Measurements from ENCODE around the gene DPM3. TPM values are rescaled to one million over a fixed set of nuclear protein-coding genes. Genes with fewer than 3 reads are reported as not detected.

Gene DPM3
- total and polyA plus RNA-seq, 2 of the 13 experiments (the other 11 are each of a cell fraction or from before 2014, with no cell fraction given): 23.2 to 53.4 TPM

- 0 out of 2 replicates have a peak, but pooled peaks have one; percentile 11 for TF ChIP-seq ARID4A (CRISPR knock-in tag; IDR thresholded peaks at IDR 0.05; ENCODE audit: borderline replicate concordance)
- 0 out of 2 replicates have a peak, but pooled peaks have one; percentile 4 for TF ChIP-seq NAIF1 (CRISPR knock-in tag; IDR thresholded peaks at IDR 0.05; ENCODE audit: borderline replicate concordance)
- TF ChIP-seq ZGPAT (CRISPR knock-in tag; IDR thresholded peaks at IDR 0.05): no peak
Observed at GRCh38 chr1:155131856-155132255, 8.5 kb downstream of the DPM3 start (continued).

- H3K27me3 ChIP-seq (ENCODE audit: control insufficient read depth in 1 of 2, insufficient read depth in 2 of 2, low read length in 2 of 2): no peaks in the 10 kb centered on the region; a peak in 1 of 5 replicates
- no peak for DNase-seq (ENCODE audit: low spot score)
- no peak for TF ChIP-seq ZNF672 (CRISPR knock-in tag; IDR thresholded peaks at IDR 0.05)
- TF ChIP-seq RFXAP (CRISPR knock-in tag; IDR thresholded peaks at IDR 0.05; ENCODE audit: borderline replicate concordance): 0 out of 2 replicates have a peak, but pooled peaks have one; percentile 12
- no peak for TF ChIP-seq ZNF891 (CRISPR knock-in tag; IDR thresholded peaks at IDR 0.05)
- no peak for TF ChIP-seq HNF1A (IDR thresholded peaks at IDR 0.05; ENCODE audit: low read depth)
- TF ChIP-seq HNF1A (CRISPR knock-in tag; IDR thresholded peaks at IDR 0.05; ENCODE audit: borderline replicate concordance): no peak
- 0 out of 2 replicates have a peak, but pooled peaks have one; percentile 12 for TF ChIP-seq KAT7 (CRISPR knock-in tag; IDR thresholded peaks at IDR 0.05; ENCODE audit: borderline replicate concordance)
- no peak for TF ChIP-seq NFIC (IDR thresholded peaks at IDR 0.05; ENCODE audit: low read length)
- TF ChIP-seq GTF3A (CRISPR knock-in tag; conservative IDR thresholded peaks at IDR 0.05): no peak
- TF ChIP-seq TBX2 (CRISPR knock-in tag; IDR thresholded peaks at IDR 0.05; ENCODE audit: borderline replicate concordance): no peak
- TF ChIP-seq ZNF598 (CRISPR knock-in tag; IDR thresholded peaks at IDR 0.05; ENCODE audit: borderline replicate concordance): no peak
Observed at GRCh38 chr1:155131285-155131684, 9.0 kb downstream of the DPM3 start.

More at GRCh38 chr1:155131285-155131684, 9.0 kb downstream of the DPM3 start:
- BruUV-seq (replicated peaks): no TSS peak
- FAIRE-seq (no peak), ATAC-seq (no peak)
- Histone ChIP-seq H3K4me3 (replicated peaks in 1 of 3; ENCODE audit: insufficient read depth in 1 of 3, low read depth in 2 of 3, low read length in 3 of 3) (peak overlapping the region; percentile 96 to 99 (median 99)), H3K9me3 (ENCODE audit: low read length) (no peaks in the 10 kb centered on the region), H3K4me1 (ENCODE audit: insufficient read depth, low read length) (peaks cover 51% of the 10 kb centered on the region), H4K20me1 (ENCODE audit: insufficient read depth, low read length) (peaks cover 60% of the 10 kb centered on the region), H3K79me2 (ENCODE audit: insufficient read depth, low read length) (peaks cover 54% of the 10 kb centered on the region), H3K27ac (ENCODE audit: extremely low read length, insufficient read depth, low read length) (peak overlapping the region; percentile 100), H3K36me3 (replicated peaks in 1 of 2; ENCODE audit: control insufficient read depth in 1 of 2, insufficient read depth in 2 of 2, low read length in 2 of 2) (peaks cover 17 to 46% of the 10 kb centered on the region in 2 experiments), H3K4me2 (ENCODE audit: low read depth, low read length) (peak overlapping the region; percentile 94), H2AFZ (ENCODE audit: low read length) (no peak overlapping the region), H3K9ac (ENCODE audit: insufficient read depth, low read depth, low read length) (peak overlapping the region; percentile 99)
- CTCF ChIA-PET (ENCODE audit: low intra/inter-chr PET ratio, low total read pairs): no interaction called here
- POLR2A ChIA-PET: interaction anchor here (1.1 to 3.9 kb wide), 5 partner anchors 9 to 62 kb away, joined by 3 to 28 read pairs (median 5); partner anchors contain the start of genes DPM3 and KRTCAP2
- intact Hi-C loops (cut with micrococcal nuclease; ENCODE audit: unreplicated experiment) (no loop called here), in situ Hi-C loops (cut with HindIII; ENCODE audit: extremely low pct_ligation_motif_present, low pct_unique_long_range_greater_than_20kb) (no loop called here)
- WGBS (ENCODE audit: low lambda C conversion rate): no CpG with 5 or more reads among the region's 8 CpGs
